Cardiac fibroblast (primary cell): Measurements from ENCODE around the gene STARD3.

Experiments
- DNase-seq, 2 donors: peaks; one replicate each; pipeline versions ENCODE4 v3.0.0 to v3.0.0-alpha.2; 2010; ENCODE audit warnings: low read depth in 2 of 2
- H3K4me3 ChIP-seq, 2 donors: replicated peaks in 1 of 2; 1 replicate in 1 of 2; 2 replicates in 1 of 2; pipeline ENCODE4 v1.5.1; 2011; ENCODE audit warnings: low read depth in 2 of 2, low read length in 2 of 2, mild to moderate bottlenecking in 2 of 2, moderate library complexity in 1 of 2
- TF ChIP-seq, protein P1 (sequence below): IDR thresholded peaks from one replicate; pipeline ENCODE4 v1.5.1; 2011; ENCODE audit warnings: low read depth, mild to moderate bottlenecking, low read length, inconsistent platforms

Gene STARD3

DNA sequence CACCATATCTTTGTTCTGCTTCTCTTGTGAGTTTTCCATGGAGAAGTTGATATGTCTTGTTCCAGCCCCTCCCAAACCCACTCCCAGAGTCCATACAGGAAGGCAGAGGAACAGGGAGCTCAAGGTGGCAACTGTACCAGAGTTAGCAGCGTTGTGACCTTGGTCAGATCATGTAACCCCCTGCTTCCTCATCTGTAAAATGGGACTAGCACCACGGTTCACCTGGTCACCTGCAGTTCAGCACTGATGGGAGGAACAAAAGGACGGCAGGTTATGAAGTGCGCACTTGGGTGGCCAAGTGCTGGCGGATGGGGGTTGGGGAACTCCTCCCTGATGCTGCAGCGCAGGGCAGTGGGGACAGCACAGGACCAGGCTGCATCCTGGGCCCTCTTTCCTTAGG, 21.5 kb upstream of the STARD3 start:
- no peak for DNase-seq
- TF ChIP-seq, protein P1, sequence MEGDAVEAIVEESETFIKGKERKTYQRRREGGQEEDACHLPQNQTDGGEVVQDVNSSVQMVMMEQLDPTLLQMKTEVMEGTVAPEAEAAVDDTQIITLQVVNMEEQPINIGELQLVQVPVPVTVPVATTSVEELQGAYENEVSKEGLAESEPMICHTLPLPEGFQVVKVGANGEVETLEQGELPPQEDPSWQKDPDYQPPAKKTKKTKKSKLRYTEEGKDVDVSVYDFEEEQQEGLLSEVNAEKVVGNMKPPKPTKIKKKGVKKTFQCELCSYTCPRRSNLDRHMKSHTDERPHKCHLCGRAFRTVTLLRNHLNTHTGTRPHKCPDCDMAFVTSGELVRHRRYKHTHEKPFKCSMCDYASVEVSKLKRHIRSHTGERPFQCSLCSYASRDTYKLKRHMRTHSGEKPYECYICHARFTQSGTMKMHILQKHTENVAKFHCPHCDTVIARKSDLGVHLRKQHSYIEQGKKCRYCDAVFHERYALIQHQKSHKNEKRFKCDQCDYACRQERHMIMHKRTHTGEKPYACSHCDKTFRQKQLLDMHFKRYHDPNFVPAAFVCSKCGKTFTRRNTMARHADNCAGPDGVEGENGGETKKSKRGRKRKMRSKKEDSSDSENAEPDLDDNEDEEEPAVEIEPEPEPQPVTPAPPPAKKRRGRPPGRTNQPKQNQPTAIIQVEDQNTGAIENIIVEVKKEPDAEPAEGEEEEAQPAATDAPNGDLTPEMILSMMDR: no peak
- no peak overlapping the region for H3K4me3 ChIP-seq

DNA sequence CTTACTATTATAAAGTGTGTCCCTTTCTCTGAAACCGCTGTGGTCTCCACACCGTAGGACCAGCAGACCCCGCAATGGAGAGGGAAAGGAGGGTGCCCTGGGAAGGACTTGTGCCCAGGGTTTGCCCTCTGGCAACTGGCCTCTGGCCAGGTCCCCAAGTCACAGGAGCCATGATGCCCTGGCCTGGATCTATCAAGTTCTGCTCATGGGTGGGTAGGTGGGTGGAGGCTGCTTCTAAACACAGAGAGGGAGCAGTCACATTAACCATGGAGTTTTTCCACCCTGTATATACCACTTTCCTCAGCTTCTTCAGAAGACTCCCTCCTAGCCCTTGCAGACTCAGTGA, 19.9 kb upstream of the STARD3 start:
- no peak overlapping the region for H3K4me3 ChIP-seq
- TF ChIP-seq, protein P1: no peak
- DNase-seq: no peak

DNA sequence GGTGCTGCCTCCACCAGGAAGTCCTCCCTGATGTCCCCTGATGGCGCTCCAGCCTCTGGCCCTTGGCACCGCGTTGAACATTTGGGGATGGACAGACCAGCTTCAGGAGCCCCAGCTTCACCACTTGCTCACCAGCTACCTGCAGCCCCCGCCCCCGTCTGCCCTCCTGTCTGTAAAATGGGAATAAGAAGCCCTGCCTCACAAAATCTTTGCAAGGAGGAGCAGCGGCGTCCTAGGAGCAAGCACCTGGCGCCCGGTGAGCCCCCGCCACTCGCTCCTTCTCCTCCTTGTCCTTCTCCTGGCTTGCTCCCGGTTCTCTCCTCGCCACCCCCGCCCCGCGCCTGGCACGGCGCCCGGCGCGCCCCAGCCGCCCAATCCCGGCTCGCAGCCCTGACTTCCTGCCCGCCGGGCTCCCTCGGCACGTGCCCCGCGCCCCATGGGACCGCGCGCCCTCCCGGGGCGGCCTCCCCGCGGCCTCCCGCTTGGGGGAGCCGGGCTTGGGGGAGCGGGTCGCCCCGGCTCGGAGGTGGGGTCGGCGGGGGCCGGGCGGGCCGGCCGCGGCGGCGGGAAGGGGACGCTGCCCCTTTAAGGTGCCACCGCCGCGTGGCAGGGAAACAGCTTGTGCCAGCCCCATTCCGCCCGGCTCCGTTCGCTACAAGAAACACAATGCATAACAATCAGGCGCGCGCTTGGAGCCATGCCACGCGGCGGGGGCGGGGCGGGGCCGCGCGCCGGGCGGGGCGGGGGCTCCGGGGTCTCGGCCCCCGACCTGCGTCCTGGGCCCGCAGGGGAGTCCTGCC, 19.3 kb upstream of the STARD3 start:
- TF ChIP-seq, protein P1: no peak
- peak overlapping the region; percentile 46 to 52 for H3K4me3 ChIP-seq
- peak; percentile 28 to 74 for DNase-seq

DNA sequence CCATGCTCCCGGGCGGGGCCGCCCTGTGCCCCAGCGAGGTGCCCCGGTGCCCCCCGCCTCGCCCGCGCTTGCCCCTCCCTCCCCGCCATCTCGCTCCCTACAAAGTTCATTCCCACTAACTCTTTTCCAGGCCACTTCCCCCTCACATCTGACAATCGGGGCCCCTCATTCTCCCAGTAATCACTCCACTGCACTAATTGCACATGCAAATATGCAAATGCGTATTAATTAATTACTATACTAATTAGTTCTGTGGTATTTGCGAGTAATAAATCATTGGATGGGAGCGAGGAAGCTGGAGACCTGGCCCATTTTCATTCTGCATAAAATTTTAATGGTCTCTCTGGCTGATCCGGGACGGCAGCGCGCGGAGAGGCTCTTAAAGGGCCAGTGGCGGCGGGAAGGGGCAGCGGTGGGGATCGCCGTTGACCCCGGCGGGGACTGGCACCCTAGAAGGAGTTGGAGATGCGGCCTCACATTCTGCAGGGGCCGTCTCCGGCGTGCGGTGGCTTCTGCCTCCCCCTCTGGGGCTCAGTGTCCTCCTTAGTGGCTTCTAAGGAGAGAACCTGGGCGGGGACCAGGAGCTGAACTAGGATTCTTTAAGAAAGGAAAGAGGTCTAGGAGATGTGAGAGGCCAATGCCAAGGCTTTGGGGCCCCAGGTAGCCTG, 18.6 kb upstream of the STARD3 start:
- TF ChIP-seq, protein P1: no peak
- peak overlapping the region; percentile 46 to 52 for H3K4me3 ChIP-seq
- DNase-seq: peak in 1 of 2 donors; percentile 27

DNA sequence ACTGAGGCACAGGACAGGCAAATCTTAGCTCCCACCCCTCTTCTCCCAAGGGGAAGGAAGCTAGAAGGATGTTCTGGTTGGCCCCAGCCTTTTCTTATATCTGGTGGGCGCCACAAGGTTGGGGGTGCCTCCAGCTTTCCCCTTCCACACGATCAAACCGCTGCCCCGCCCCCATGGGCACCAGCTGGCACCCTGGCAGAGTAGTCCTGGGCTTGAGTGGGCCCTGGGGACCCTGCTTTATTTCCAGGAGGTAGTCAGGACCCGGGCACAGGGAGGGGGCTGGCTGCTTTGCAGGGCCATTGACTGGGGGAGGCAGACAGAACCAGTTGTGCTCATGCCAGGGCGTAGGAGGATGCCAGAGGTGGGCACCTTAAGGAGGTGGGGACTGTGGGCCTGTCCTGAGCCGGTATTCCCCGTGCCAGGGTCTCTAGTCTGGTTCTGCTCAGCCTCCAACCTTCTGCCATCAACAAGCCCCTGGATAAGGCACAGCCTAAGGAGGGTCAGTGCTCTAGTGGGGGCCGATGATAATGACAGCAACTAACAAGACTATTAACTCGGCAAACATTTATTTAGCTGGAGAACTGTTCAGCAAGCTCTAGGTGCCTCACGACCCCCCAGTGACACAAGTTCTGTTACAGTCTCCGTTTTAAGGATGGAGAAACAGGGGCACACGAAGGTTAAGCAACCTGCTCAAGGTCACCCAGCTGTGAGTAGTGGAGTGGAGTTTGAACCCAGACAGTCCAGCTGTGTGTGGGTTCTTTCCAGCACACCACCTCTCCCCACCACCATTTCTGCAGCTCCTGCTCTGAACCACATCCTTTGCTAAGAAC, 17.8 kb upstream of the STARD3 start:
- TF ChIP-seq, protein P1: no peak
- DNase-seq: no peak
- H3K4me3 ChIP-seq: no peak overlapping the region

DNA sequence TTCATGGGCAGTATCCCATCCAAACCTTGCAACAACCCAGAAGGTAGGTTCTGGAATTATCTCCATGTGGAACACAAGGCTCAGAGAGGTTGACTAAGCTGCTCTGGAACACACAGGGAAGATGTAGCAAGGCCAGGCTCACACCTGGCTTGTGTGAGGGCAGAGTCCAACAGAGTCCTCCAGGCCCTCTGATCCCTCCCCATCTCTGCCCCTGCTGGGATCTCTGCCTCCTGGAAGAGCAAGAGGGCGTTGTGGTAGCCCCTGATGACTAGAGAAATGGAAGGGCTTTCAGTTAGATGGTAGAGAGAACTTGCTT, 17.2 kb upstream of the STARD3 start:
- H3K4me3 ChIP-seq: no peak overlapping the region
- no peak for DNase-seq
- TF ChIP-seq, protein P1: no peak
